ENCODE measurements around the gene ALS2CL.
"Not testable (repeated sequence)": the region's sequence is repeated elsewhere in the genome, so short reads cannot be mapped to it uniquely, and the experiment has no call there.

ALS2CL gene

GRCh38 chr3:46715507-46716175 lies 22.2 kb upstream of the ALS2CL start:
- DNase-seq (ENCODE audit: low read depth in 1 of 2, low spot score in 1 of 2): no peak

DNA sequence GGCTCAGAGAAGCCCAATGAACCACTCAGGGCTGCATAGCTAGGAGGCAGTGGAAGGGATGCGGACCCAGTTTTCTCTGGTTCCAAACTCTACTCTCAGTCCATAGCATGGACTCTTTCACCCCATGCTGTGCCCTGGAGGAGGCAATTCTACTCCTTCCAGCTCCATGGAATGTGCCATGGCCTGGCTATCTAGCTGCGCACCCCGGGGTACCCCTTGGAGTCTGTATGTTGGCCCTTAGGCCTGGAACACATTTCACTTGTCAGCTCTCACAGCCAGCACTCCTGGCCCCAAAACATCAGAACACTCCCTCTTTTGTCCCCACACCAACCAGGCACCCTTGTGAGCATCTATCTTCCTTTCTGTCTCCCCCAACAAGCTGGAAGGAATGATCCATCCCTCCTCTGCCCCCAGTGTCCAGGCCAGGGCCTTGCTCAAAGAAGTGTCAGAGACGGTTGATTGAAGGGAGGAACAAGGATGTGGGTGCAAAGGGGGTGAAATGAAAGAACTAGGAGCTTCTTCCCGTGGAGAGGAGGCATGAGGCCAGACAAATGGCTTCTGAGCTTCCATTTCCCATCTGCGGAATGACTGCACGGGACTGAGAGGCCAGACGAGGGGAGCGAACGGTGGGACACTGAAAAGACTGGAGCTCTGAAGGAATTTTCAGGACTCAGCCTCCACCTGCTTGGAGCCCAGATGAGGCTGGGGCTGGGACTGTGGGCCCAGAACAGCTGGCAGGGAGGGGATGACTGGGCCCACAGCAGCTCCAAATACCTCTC lies 21.4 kb upstream of the ALS2CL start:
- DNase-seq (ENCODE audit: low read depth in 1 of 2, low spot score in 1 of 2): no peak

- no peak for DNase-seq (ENCODE audit: low read depth in 1 of 2, low spot score in 1 of 2)
Observed at GRCh38 chr3:46713898-46714552, 20.5 kb upstream of the ALS2CL start.

DNA sequence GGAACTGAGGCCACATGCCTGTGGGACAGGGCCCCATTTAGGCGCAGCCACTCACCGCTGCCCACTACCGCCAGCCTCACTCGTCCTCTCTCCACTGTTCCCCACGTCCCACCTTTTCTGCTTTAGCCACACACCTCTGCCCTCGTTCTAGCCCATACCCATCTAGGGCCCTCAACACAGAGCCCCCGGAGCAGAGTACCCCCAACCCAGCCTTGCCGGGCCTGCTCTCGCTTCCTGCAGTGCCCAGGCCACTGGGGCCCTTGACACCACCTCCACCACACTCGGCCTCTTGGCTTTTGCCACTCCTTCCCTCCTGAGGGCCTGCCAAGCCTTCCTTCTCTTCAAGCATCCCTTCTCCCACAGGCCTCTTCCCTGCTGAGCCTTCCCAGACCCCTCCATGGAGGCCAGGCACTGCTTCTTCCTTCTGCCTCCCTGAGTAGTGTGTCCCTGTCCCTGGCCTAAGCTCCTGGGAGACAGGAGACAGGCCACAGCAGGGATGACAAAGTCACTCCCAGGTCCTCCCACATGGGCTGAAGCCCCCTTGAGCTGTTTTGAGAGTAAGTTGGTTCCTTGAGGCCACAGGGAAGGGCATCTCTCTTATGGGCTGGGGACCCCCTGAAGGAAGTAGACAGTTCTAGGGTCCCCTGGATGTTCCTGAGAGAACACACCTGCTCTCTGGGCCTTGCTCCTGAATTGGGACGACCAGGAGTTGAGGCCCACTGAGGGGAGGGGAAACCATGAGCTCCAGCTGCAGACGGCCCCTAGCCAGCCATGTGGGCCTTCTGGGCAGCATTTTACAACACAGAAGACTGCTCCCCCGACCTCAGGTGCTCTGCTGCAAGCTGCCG lies 19.8 kb upstream of the ALS2CL start:
- DNase-seq (ENCODE audit: low read depth in 1 of 2, low spot score in 1 of 2): no peak

DNA sequence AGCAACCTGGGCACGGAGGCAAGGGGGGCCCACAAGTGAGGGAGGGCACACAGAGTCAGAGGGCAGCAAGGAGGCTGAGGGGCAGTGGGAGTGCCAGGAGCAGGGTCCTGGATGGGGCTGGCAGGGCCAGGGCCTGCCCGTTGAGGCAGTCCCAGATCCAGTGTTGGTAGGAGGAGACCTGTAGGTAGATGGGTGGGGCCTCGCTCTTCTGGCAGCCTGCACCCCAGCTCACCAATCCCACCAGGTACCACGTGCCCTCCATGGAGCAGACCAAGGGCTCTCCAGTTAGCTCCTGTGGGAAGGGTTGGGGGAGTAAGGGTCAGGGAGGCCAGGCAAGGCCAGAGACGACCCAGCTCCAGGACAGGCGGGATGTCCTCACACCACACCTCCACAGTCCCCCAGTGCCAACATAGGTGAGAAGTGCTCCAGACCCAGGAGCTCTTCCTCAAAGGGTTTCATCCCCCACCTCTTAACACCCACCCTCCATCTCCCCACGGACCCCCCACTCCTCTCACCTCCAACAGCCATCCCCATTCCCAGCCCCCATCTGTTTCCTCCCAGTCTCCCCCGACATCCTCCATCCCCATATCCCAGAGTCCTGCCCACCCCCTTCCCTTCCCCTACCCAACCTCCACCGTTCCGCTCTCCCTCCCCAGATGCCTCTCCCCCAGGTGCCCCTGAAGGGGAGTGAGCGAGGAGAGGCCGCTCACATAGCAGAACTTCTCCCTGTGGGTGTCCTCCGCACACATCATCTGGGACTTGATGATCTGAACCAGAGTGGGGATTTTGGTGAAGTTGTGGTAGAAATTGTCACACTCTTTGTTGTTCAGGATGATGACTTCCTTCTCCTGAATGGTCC lies 18.9 kb upstream of the ALS2CL start:
- no peak for DNase-seq (ENCODE audit: low read depth in 1 of 2, low spot score in 1 of 2)

DNA sequence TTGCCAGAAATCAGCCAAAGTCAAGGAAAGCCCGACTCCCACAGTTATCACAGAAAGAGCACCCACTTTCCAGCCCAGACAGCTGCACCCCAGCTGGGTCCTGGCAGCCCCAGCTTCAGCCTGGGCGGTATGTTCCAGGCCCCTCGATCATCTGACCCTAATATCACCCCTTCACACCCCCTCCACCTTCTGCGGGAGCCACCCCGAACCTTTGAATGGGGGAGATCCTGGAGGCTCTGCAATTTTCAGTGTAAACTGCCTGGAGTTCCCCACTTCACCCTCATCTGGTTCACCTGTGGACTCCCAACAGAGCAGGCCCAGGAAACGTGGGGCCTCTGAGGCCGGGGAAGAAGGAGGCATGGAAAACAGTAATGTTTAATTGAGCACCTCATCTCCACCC lies 18.3 kb upstream of the ALS2CL start:
- DNase-seq (ENCODE audit: low read depth in 1 of 2, low spot score in 1 of 2): no peak

- DNase-seq (ENCODE audit: low read depth in 1 of 2, low spot score in 1 of 2): no peak
Observed at GRCh38 chr3:46711305-46711704, 17.8 kb upstream of the ALS2CL start.

GRCh38 chr3:46710671-46711295 lies 17.3 kb upstream of the ALS2CL start:
- no peak for DNase-seq (ENCODE audit: low read depth in 1 of 2, low spot score in 1 of 2)

- no peak for DNase-seq (ENCODE audit: low read depth in 1 of 2, low spot score in 1 of 2)
Observed at GRCh38 chr3:46710229-46710628, 16.8 kb upstream of the ALS2CL start.

DNA sequence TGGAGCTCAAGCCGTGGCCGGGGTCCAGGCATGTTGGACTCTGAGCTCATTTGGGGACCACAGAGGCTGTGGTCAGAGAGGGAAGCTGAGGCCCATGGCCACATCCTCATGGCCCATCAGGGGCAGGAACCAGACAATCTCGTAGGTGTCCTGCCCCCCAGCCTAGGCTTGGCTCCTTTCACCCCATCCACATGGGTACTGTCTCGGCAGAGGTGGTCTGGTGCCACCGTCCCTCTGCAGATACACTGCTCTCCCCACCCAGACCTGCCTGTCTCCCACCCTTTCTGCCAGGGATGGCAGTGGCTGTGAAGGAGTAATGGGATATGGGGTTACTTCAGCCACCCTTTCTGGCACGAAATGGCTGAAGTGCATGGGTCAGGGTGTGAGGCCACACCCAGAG lies 16.2 kb upstream of the ALS2CL start:
- no peak for DNase-seq (ENCODE audit: low read depth in 1 of 2, low spot score in 1 of 2)

GRCh38 chr3:46709157-46709654 lies 15.7 kb upstream of the ALS2CL start:
- DNase-seq (ENCODE audit: low read depth in 1 of 2, low spot score in 1 of 2): no peak

DNA sequence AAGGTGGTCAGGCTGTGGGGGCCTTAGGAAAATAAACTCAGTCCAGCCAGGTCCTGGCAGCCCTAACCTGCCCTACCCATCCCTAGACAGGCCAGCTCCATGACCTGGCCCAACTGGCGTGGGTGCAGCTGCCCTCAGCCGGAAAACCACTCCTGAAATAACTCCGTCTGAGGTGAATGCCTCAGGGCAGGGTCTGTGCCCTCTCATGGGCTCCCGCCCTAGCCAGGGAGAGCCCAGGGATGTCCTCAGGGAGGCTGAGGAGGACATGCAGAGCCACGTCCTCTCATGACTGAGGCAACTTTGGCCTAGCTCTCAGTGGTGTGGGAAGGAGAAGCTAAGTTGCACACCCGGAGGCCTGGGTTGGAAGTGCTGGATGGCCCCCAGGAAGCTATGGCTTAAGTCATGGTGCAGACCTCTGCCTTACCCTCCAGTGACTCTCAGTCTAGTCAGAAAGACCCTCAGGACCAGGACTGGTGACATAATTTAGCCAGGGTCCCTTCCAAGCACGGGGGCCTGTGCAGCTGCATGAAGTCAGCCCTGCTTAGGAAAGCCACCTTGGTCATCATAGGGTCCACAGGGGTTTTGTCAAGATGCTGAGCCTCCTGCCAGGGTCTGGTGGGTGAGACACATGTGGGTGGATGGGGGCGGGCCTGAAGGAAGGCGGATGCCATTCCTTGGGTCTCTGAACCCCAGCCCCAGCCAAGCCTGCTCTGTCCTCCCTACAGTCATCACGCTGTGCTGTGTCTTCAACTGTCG lies 15.1 kb upstream of the ALS2CL start:
- no peak for DNase-seq (ENCODE audit: low read depth in 1 of 2, low spot score in 1 of 2)

DNA sequence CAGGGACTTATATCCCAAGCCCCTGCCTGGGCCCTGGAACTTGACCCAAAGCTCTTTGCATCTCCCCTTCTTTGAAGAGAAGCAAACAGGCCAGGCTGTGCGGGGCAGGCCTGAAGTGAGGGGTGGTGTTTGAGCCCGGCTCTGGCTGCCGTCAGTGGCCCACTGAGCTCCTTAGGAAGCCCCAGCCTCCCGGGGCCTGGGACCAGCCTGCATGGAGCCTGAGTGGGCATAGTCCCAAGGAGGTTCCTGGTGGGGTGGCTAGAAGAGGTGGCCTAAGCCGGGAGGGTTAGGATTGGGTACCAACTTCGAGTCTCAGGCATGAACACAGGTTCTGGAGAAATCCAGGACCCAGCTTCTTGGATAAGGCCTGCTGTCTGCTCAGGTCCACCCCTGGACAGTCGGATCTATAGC lies 14.1 kb upstream of the ALS2CL start:
- no peak for DNase-seq (ENCODE audit: low read depth in 1 of 2, low spot score in 1 of 2)

GRCh38 chr3:46706771-46707582 lies 13.5 kb upstream of the ALS2CL start:
- no peak for DNase-seq (ENCODE audit: low read depth in 1 of 2, low spot score in 1 of 2)

DNA sequence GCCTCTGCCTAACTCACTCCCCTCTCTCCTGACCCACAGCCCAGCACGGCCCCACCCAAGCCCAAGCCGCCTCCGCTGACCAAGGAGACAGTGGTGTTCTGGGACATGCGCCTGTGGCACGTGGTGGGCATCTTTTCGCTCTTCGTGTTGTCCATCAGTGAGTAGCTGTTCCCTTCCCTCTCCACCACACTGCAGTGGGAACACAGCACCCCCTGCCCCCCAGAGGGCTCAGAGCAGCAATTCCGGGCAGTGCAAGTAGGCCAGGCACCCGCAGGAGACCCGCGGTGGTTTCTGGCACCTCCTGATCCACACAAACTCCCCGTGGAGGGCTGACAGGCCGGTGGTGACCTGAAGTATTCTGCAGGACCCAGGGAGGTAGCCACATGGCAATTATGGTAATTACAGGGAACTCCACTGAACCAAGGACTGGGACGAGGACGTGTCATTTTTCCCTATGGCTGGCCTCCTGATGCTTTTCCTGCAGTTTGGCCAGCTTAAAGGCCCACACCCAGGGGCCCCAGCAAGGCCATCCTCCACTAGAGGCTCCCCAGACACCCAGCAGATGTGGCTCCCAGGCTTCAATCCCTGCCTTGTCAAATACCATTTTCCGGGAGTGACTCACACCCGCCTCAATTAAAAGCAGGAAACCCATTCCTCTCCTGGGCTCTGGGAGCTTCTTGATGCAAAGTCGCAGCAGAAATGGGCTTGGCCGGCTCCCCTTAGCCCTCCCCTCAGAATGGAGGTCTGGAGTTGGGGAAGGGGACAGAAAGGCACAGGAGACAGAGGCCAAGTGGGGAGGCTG lies 12.5 kb upstream of the ALS2CL start:
- DNase-seq (ENCODE audit: low read depth in 1 of 2, low spot score in 1 of 2): no peak

DNA sequence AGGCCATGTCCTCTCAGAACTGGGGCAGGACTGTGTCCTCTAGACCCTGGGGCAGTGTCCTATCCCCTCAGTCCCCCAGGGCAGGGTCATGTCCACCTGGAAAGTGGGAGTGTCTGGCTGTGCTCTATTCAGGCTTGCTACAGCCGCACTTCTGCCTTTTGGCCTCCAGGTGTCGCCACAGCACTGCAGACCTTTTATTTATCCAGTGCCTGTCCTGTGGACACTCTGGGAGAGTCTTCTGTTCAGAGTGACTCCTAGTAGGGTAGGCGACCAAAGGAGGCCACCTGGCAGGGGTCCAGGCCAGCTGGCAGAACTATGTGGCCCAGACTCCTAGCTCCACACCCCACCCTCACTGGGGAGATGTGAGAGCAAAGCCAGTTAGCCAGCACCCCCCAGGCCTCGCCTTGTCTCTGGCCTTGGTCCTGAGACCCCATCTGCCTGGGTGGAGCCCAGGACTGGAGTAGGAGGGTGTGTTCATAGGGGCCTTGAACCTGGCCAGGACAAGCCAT lies 11.6 kb upstream of the ALS2CL start:
- peak; percentile 27 to 44 for DNase-seq (ENCODE audit: low read depth in 1 of 2, low spot score in 1 of 2)

DNA sequence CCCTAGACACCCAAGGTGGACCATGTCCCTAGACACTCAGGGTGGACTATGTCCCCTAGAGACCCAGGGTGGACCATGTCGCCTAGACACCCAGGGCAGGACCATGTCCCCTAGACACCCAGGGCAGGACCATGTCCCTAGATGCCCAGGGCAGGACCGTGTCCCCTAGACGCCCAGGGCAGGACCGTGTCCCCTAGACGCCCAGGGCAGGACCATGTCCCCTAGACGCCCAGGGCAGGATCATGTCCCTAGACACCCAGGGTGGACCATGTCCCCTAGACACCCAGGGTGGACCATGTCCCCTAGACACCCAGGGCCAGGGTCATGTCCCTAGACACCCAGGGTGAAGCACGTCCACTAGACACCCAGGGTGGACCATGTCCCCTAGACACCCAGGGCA lies 10.9 kb upstream of the ALS2CL start:
- DNase-seq (ENCODE audit: low read depth in 1 of 2, low spot score in 1 of 2): not testable (repeated sequence)

Data from stimulated activated CD4-positive, alpha-beta T cell treated with anti-CD3 and anti-CD28 coated beads, Interleukin-15, amount 100 ng/mL, for 1 hour (primary cell).